H9 (cell line): ENCODE results near the gene CXCR2. TPM values are rescaled to one million over a fixed set of nuclear protein-coding genes. Genes with fewer than 3 reads are reported as not detected.
A peak's percentile ranks its signal among the peaks of the same experiment; 100 is the strongest.

ENCODE experiments used
- DNase-seq: peaks from one replicate; pipeline ENCODE4 v3.0.0-alpha.2; 2017
- H2AFZ ChIP-seq: one replicate; pipeline ENCODE4 v1.6.1; 2013; ENCODE audit warnings: mild to moderate bottlenecking, low read length, control low read depth, moderate library complexity
- H2AK5ac ChIP-seq: 2 replicates; pipeline ENCODE4 v1.6.1; 2013; ENCODE audit warnings: low read length, control low read depth, mixed read lengths; ENCODE audit not compliant: insufficient read length
- H2BK120ac ChIP-seq: one replicate; pipeline ENCODE4 v1.6.1; 2013; ENCODE audit warnings: low read depth, mild to moderate bottlenecking, low read length, control low read depth, inconsistent platforms; ENCODE audit not compliant: poor library complexity, severe bottlenecking
- H2BK12ac ChIP-seq: 2 replicates; pipeline ENCODE4 v1.6.1; 2013; ENCODE audit warnings: low read length, control low read depth, mixed read lengths, low read depth; ENCODE audit not compliant: insufficient read length
- H2BK15ac ChIP-seq: 2 replicates; pipeline ENCODE4 v1.6.1; 2013; ENCODE audit warnings: low read depth, low read length, control low read depth
- H2BK20ac ChIP-seq: one replicate; pipeline ENCODE4 v1.6.1; 2013; ENCODE audit warnings: low read depth, mild to moderate bottlenecking, low read length, control low read depth, inconsistent platforms; ENCODE audit not compliant: poor library complexity, severe bottlenecking
- H2BK5ac ChIP-seq: 2 replicates; pipeline ENCODE4 v1.6.1; 2013; ENCODE audit warnings: low read length, control low read depth, mixed read lengths; ENCODE audit not compliant: insufficient read length
- H3K14ac ChIP-seq: 2 replicates; pipeline ENCODE4 v1.6.1; 2013; ENCODE audit warnings: low read length, control low read depth; ENCODE audit not compliant: insufficient read depth
- H3K18ac ChIP-seq: 2 replicates; pipeline ENCODE4 v1.6.1; 2013; ENCODE audit warnings: low read depth, mild to moderate bottlenecking, mixed read lengths, low read length, control low read depth; ENCODE audit not compliant: insufficient read length
- H3K23ac ChIP-seq: 2 replicates; pipeline ENCODE4 v1.6.1; 2013; ENCODE audit warnings: low read length, control low read depth, mixed read lengths, low read depth; ENCODE audit not compliant: insufficient read length
- H3K23me2 ChIP-seq: 2 replicates; pipeline ENCODE4 v1.6.1; 2013; ENCODE audit warnings: low read depth, mild to moderate bottlenecking, mixed read lengths, low read length, control low read depth; ENCODE audit not compliant: insufficient read length, poor library complexity, severe bottlenecking
- H3K27ac ChIP-seq: 2 replicates; pipeline ENCODE4 v1.5.1; 2013; ENCODE audit warnings: low read length, control low read depth, mixed read lengths, low read depth; ENCODE audit not compliant: insufficient read length
- H3K27me3 ChIP-seq: 2 replicates; pipeline ENCODE4 v1.6.1; 2013; ENCODE audit warnings: low read length, control low read depth, inconsistent platforms; ENCODE audit not compliant: insufficient read depth
- H3K4ac ChIP-seq: 2 replicates; pipeline ENCODE4 v1.6.1; 2013; ENCODE audit warnings: low read depth, mild to moderate bottlenecking, control low read depth, inconsistent platforms, low read length, moderate library complexity
- H3K4me1 ChIP-seq: 2 replicates; pipeline ENCODE4 v1.6.1; 2013; ENCODE audit warnings: low read length, control low read depth, inconsistent platforms; ENCODE audit not compliant: insufficient read depth
- H3K4me2 ChIP-seq: 2 replicates; pipeline ENCODE4 v1.6.1; 2013; ENCODE audit warnings: low read length, control low read depth, mixed read lengths; ENCODE audit not compliant: insufficient read length, insufficient read depth
- H3K56ac ChIP-seq: 2 replicates; pipeline ENCODE4 v1.6.1; 2013; ENCODE audit warnings: low read depth, mild to moderate bottlenecking, mixed read lengths, low read length, control low read depth; ENCODE audit not compliant: insufficient read length
- H3K79me1 ChIP-seq: 2 replicates; pipeline ENCODE4 v1.6.1; 2013; ENCODE audit warnings: low read depth, mild to moderate bottlenecking, moderate library complexity, low read length, control low read depth, inconsistent platforms; ENCODE audit not compliant: insufficient read depth, poor library complexity, severe bottlenecking
- H3K79me2 ChIP-seq: 2 replicates; pipeline ENCODE4 v1.6.1; 2013; ENCODE audit warnings: low read length, control low read depth, inconsistent platforms; ENCODE audit not compliant: insufficient read depth
- H3K9ac ChIP-seq: 2 replicates; pipeline ENCODE4 v1.6.1; 2013; ENCODE audit warnings: low read length, control low read depth, mixed read lengths; ENCODE audit not compliant: insufficient read length; ENCODE audit errors: extremely low read depth
- H3K9me3 ChIP-seq: one replicate; pipeline ENCODE4 v1.6.1; 2013; ENCODE audit warnings: low read depth, low read length, inconsistent platforms; ENCODE audit not compliant: control insufficient read depth
- H3T11ph ChIP-seq: one replicate; pipeline ENCODE4 v1.6.1; 2013; ENCODE audit warnings: mild to moderate bottlenecking, low read length, control low read depth, inconsistent platforms
- H4K20me1 ChIP-seq: one replicate; pipeline ENCODE4 v1.6.1; 2013; ENCODE audit not compliant: control insufficient read depth, insufficient read length, insufficient read depth
- H4K5ac ChIP-seq: 2 replicates; pipeline ENCODE4 v1.6.1; 2013; ENCODE audit warnings: low read depth, mild to moderate bottlenecking, mixed read lengths, low read length, control low read depth; ENCODE audit not compliant: insufficient read length
- H4K8ac ChIP-seq: replicated peaks from 2 replicates; pipeline ENCODE4 v1.6.1; 2013; ENCODE audit warnings: low read length, control low read depth, mixed read lengths, low read depth; ENCODE audit not compliant: insufficient read length
- H4K91ac ChIP-seq: 2 replicates; pipeline ENCODE4 v1.6.1; 2013; ENCODE audit warnings: low read depth, mild to moderate bottlenecking, moderate library complexity, mixed read lengths, low read length, control low read depth; ENCODE audit not compliant: insufficient read length
- H3K27ac Mint-ChIP-seq, 3 experiments: 2 replicates in 2 of 3; 3 replicates in 1 of 3; pipeline ENCODE4 v1.8.0; 2020 to 2021; ENCODE audit warnings: mixed read lengths in 3 of 3, mild to moderate bottlenecking in 1 of 3, moderate library complexity in 1 of 3
- H3K27me3 Mint-ChIP-seq: 2 replicates; pipeline ENCODE4 v1.8.0; 2021; ENCODE audit warnings: low read depth, mild to moderate bottlenecking, moderate library complexity, mixed read lengths
- H3K36me3 Mint-ChIP-seq, 3 experiments: 2 replicates in 2 of 3; 3 replicates in 1 of 3; pipeline ENCODE4 v1.8.0; 2020 to 2021; ENCODE audit warnings: low read depth in 3 of 3, mixed read lengths in 3 of 3; ENCODE audit not compliant: insufficient read depth in 1 of 3
- H3K4me1 Mint-ChIP-seq, 2 experiments: 2 replicates each; pipeline ENCODE4 v1.8.0; 2020; ENCODE audit warnings: mixed read lengths in 2 of 2
- H3K4me3 Mint-ChIP-seq, 2 experiments: 2 replicates in 1 of 2; 3 replicates in 1 of 2; pipeline ENCODE4 v1.8.0; 2020 to 2021; ENCODE audit warnings: mild to moderate bottlenecking in 2 of 2, mixed read lengths in 2 of 2, moderate library complexity in 1 of 2
- H3K9me3 Mint-ChIP-seq, 2 experiments: 2 replicates in 1 of 2; 3 replicates in 1 of 2; pipeline ENCODE4 v1.8.0; 2020; ENCODE audit warnings: mild to moderate bottlenecking in 2 of 2, mixed read lengths in 2 of 2, moderate library complexity in 1 of 2
- WGBS: extraction: QIAGEN DNeasy Blood & Tissue Kit; methylation state at CpG from one replicate; pipeline ENCODE4 v1.1.7; 2013; ENCODE audit warnings: missing lambda C conversion rate, low lambda C conversion rate, mixed read lengths; ENCODE audit not compliant: insufficient read length; ENCODE audit errors: extremely low coverage; 5-methylcytosine and 5-hydroxymethylcytosine counted together
- total RNA-seq: library from RNA; stranded (reverse); gene quantifications from 2 replicates; pipeline ENCODE4 v1.2.1, GENCODE V29; 2021
- TF ChIP-seq, protein P1 (sequence below): fragments of 200-600 bp; sonication (generic); conservative IDR thresholded peaks from 3 replicates; pipeline ENCODE4 v1.8.0; 2021; ENCODE audit warnings: antibody characterized with exemption, mild to moderate bottlenecking

The CXCR2 gene
- total RNA-seq, 1 experiment from 2014 or later: 0.59 TPM

DNA sequence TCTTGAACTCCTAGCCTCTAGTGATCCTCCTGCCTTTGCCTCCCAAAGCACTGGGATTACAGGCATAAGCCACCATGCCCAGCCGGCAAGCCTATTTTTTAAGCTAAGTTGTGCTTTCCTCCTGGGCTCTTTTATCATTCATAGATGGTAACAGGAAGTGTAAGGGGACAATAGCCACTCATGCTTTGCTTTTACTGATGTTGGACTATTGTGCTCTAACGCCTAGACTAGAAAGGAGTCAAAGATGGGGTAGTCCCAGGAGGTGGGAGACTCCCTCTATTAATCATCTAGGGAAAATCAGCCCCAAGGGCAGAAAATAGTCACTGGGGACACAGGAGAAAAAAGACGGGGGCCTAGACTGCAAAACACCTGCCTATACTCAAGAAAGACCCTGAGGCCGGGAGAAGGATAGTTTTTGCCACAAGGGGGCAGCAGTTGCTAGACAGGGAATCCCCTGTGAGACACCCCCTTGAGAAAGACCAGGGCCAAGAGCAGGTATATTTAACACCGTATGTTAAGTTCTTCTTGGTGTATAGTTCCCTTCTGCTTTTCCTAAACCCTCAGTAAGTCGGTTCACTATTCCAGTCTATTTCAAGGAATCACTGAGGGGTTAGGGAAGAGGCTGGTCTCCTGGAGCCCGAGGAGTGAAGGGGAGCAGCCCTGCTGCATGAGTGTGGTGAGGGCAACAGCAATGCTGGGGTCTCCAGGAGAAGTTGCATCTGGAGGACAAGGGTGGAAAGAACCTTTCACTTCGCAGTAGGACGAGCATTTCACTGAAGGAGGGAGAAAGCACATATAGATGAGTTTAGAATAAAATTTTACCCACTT, 43.0 kb downstream of the CXCR2 start:
- Histone ChIP-seq H3T11ph (no peak overlapping the region), H2AFZ (no peak overlapping the region), H3K23ac (no peak overlapping the region), H2BK20ac (no peak overlapping the region), H3K9me3 (no peaks in the 10 kb centered on the region), H2BK15ac (no peak overlapping the region), H3K23me2 (no peaks in the 10 kb centered on the region), H2BK5ac (no peak overlapping the region), H4K5ac (no peak overlapping the region), H4K20me1 (no peaks in the 10 kb centered on the region), H2BK120ac (no peak overlapping the region), H3K27ac (no peak overlapping the region), H3K79me2 (no peaks in the 10 kb centered on the region), H3K4ac (no peak overlapping the region), H2AK5ac (no peak overlapping the region), H3K79me1 (no peaks in the 10 kb centered on the region), H3K27me3 (no peaks in the 10 kb centered on the region), H3K18ac (no peak overlapping the region), H4K8ac (no peak overlapping the region), H3K9ac (no peak overlapping the region), H3K56ac (no peak overlapping the region), H3K4me2 (no peak overlapping the region), H4K91ac (no peak overlapping the region), H3K14ac (no peak overlapping the region), H2BK12ac (no peak overlapping the region), H3K4me1 (peaks cover 2% of the 10 kb centered on the region; the same call in 1 of the 2 replicates)
- Mint-ChIP-seq H3K4me1 (peaks cover 6 to 12% of the 10 kb centered on the region in 2 experiments), H3K4me3 (no peak overlapping the region), H3K9me3 (no peaks in the 10 kb centered on the region; a peak in 1 of 5 replicates), H3K27me3 (peaks cover 19% of the 10 kb centered on the region), H3K27ac (peak overlapping the region in 1 of 3 experiments; percentile 42; a peak in 1 of 7 replicates), H3K36me3 (no peaks in the 10 kb centered on the region)
- WGBS: no CpG with 5 or more reads among the region's 9 CpGs
- TF ChIP-seq, protein P1, sequence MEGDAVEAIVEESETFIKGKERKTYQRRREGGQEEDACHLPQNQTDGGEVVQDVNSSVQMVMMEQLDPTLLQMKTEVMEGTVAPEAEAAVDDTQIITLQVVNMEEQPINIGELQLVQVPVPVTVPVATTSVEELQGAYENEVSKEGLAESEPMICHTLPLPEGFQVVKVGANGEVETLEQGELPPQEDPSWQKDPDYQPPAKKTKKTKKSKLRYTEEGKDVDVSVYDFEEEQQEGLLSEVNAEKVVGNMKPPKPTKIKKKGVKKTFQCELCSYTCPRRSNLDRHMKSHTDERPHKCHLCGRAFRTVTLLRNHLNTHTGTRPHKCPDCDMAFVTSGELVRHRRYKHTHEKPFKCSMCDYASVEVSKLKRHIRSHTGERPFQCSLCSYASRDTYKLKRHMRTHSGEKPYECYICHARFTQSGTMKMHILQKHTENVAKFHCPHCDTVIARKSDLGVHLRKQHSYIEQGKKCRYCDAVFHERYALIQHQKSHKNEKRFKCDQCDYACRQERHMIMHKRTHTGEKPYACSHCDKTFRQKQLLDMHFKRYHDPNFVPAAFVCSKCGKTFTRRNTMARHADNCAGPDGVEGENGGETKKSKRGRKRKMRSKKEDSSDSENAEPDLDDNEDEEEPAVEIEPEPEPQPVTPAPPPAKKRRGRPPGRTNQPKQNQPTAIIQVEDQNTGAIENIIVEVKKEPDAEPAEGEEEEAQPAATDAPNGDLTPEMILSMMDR: peak; percentile 91
- peak; percentile 82 for DNase-seq
